IMR-90 (cell line): ENCODE measurements around the gene PODXL2.

Experiments used
- BHLHE40 ChIP-seq: fragments of 150-350 bp; IDR thresholded peaks from 2 replicates; pipeline ENCODE4 v1.6.1; 2016; ENCODE audit warnings: mild to moderate bottlenecking, low read depth, low read length
- CEBPB ChIP-seq: IDR thresholded peaks from 2 replicates; pipeline ENCODE4 v1.6.1; 2012; ENCODE audit warnings: low read depth, low read length, improper control_type of control experiment
- CTCF ChIP-seq: conservative IDR thresholded peaks from 2 replicates; pipeline ENCODE4 v1.5.1; 2012; ENCODE audit warnings: mild to moderate bottlenecking, low read depth, low read length, improper control_type of control experiment
- ELK1 ChIP-seq: fragments of 150-350 bp; IDR thresholded peaks from 2 replicates; pipeline ENCODE4 v1.6.1; 2016; ENCODE audit warnings: low read depth, mild to moderate bottlenecking, low read length, moderate library complexity, borderline replicate concordance
- FOS ChIP-seq: fragments of 150-350 bp; IDR thresholded peaks from 2 replicates; pipeline ENCODE4 v1.6.1; 2016; ENCODE audit warnings: low read depth, low read length
- MAFK ChIP-seq: IDR thresholded peaks from 2 replicates; pipeline ENCODE4 v1.6.1; 2012; ENCODE audit warnings: low read depth, low read length, improper control_type of control experiment
- MAZ ChIP-seq: IDR thresholded peaks from 2 replicates; pipeline ENCODE4 v1.6.1; 2012; ENCODE audit warnings: low read depth, mild to moderate bottlenecking, low read length, improper control_type of control experiment, moderate library complexity, borderline replicate concordance
- MXI1 ChIP-seq: IDR thresholded peaks from 2 replicates; pipeline ENCODE4 v1.6.1; 2012; ENCODE audit warnings: low read depth, mild to moderate bottlenecking, low read length, moderate library complexity, borderline replicate concordance
- POLR2A ChIP-seq: IDR thresholded peaks from 2 replicates; pipeline ENCODE4 v1.6.1; 2012; ENCODE audit warnings: mild to moderate bottlenecking, low read depth, low read length
- RAD21 ChIP-seq: IDR thresholded peaks from 2 replicates; pipeline ENCODE4 v1.6.1; 2012; ENCODE audit warnings: low read length, improper control_type of control experiment
- RCOR1 ChIP-seq: IDR thresholded peaks from 2 replicates; pipeline ENCODE4 v1.6.1; 2012; ENCODE audit warnings: mild to moderate bottlenecking, low read length, improper control_type of control experiment; ENCODE audit not compliant: insufficient replicate concordance
- RFX5 ChIP-seq: IDR thresholded peaks from 2 replicates; pipeline ENCODE4 v1.8.0; 2012; ENCODE audit warnings: low read depth, mild to moderate bottlenecking, low read length, moderate library complexity
- SMC3 ChIP-seq: fragments of 150-350 bp; IDR thresholded peaks from 2 replicates; pipeline ENCODE4 v1.6.1; 2016; ENCODE audit warnings: low read depth, mild to moderate bottlenecking, antibody characterized with exemption, low read length, moderate library complexity
- USF2 ChIP-seq: fragments of 150-350 bp; IDR thresholded peaks from 2 replicates; pipeline ENCODE4 v1.6.1; 2017; ENCODE audit warnings: mild to moderate bottlenecking, antibody characterized with exemption, low read length, low read depth

DNA sequence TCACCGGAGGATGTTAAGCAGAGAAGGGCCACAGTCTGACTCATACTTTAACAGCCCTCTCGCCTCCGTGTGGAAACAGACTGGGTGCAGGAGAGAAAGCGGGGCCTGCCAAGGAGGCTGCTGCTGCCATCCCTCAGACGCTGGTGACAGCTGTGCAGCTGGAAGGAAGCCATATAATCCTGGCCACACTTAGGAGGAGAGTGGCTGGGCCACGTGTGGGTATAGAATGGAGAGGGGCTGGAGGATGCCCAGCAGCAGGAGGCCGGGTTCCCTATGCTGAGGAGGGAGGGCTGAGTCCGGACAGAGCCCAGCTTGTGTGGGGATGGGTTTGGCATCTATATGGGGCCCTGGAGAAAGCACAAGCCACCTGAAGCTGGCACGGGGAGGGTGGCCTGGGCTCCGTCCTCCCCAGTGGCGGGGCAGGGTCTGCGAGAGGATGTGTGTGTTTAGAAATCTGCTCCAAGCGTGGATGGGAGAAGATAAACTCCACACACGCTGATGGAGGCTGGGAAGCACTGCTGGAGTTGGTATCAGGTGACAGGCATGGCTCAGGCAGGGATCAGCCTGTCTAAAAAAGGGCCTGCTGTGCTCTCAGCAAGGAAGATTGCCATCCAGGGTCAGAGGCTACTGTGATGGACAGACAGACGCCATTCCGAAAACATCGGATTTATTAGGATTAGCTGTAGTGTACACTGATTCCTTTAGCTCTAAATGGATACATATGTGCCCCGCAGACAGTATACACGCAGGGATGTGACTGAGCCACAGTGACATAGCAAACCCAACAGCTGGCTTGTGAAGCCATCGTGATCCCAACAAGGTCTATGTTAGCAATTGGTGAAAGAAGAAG lies 59.7 kb downstream of the PODXL2 start:
- no peak for TF ChIP-seq CTCF
- TF ChIP-seq MAFK, result no peak
- TF ChIP-seq POLR2A, result no peak
- TF ChIP-seq MXI1, result no peak
- TF ChIP-seq SMC3, result no peak
- no peak for TF ChIP-seq CEBPB
- TF ChIP-seq USF2, result 0 out of 2 replicates have a peak, but pooled peaks have one; percentile 11
- no peak for TF ChIP-seq RCOR1
- no peak for TF ChIP-seq BHLHE40
- no peak for TF ChIP-seq MAZ
- TF ChIP-seq RAD21, result no peak
- TF ChIP-seq RFX5, result no peak
- peak; percentile 41; the same call in 1 of the 2 replicates for TF ChIP-seq FOS
- TF ChIP-seq ELK1, result no peak
